ENCODE measurements around the gene TMEM69.

- TF ChIP-seq POLR2AphosphoS5 (IDR thresholded peaks at IDR 0.05; ENCODE audit: low read depth, low read length), result no peak
- TF ChIP-seq POLR2A (IDR thresholded peaks at IDR 0.05; ENCODE audit: low read depth, low read length), result no peak
- TF ChIP-seq TAF1 (IDR thresholded peaks at IDR 0.05; ENCODE audit: borderline replicate concordance, low read depth, low read length), result no peak
Observed at GRCh38 chr1:45704637-45705036, 16.7 kb downstream of the TMEM69 start.

All from GM12892 (cell line).